Astrocyte (in vitro differentiated cells and primary cell): ENCODE data around the gene AK5. TPM values are rescaled to one million over a fixed set of nuclear protein-coding genes. Genes with fewer than 3 reads are reported as not detected.

Experiments used
- DNase-seq: peaks from one replicate; pipeline ENCODE4 v3.0.0-alpha.2; 2010; ENCODE audit warnings: low read depth
- FAIRE-seq: peaks from 2 replicates; lab custom pipeline; 2011; peaks lifted over from hg19 to GRCh38; lab: Jason Lieb, UNC
- H2AFZ ChIP-seq: 2 replicates; pipeline ENCODE4 v1.6.0; 2012; ENCODE audit warnings: low read depth, low read length, inconsistent platforms
- H3K27ac ChIP-seq: 2 replicates; pipeline ENCODE4 v1.5.1; 2011; ENCODE audit warnings: low read depth, low read length, inconsistent platforms
- H3K27me3 ChIP-seq: 2 replicates; pipeline ENCODE4 v1.6.0; 2011; ENCODE audit warnings: low read length, inconsistent platforms; ENCODE audit not compliant: insufficient read depth
- H3K36me3 ChIP-seq: 2 replicates; pipeline ENCODE4 v1.5.1; 2011; ENCODE audit warnings: low read length, inconsistent platforms; ENCODE audit not compliant: insufficient read depth
- H3K4me1 ChIP-seq: 2 replicates; pipeline ENCODE4 v1.5.1; 2011; ENCODE audit warnings: low read length, inconsistent platforms; ENCODE audit not compliant: insufficient read depth
- H3K4me2 ChIP-seq: 2 replicates; pipeline ENCODE4 v1.6.0; 2012; ENCODE audit warnings: low read length, inconsistent platforms
- H3K4me3 ChIP-seq: 2 replicates; pipeline ENCODE4 v1.5.1; 2011; ENCODE audit warnings: low read depth, mild to moderate bottlenecking, low read length, inconsistent platforms; ENCODE audit not compliant: insufficient read depth
- H3K79me2 ChIP-seq: 2 replicates; pipeline ENCODE4 v1.6.0; 2012; ENCODE audit warnings: mild to moderate bottlenecking, low read length, inconsistent platforms; ENCODE audit not compliant: insufficient read depth
- H3K9ac ChIP-seq: 2 replicates; pipeline ENCODE4 v1.6.0; 2012; ENCODE audit warnings: mild to moderate bottlenecking, low read length, inconsistent platforms
- H3K9me3 ChIP-seq: 2 replicates; pipeline ENCODE4 v1.5.1; 2012; ENCODE audit warnings: low read depth, mild to moderate bottlenecking, low read length, inconsistent platforms; ENCODE audit not compliant: insufficient read depth
- H4K20me1 ChIP-seq: 2 replicates; pipeline ENCODE4 v1.6.0; 2012; ENCODE audit warnings: low read length, inconsistent platforms; ENCODE audit not compliant: insufficient read depth
- H3K27ac Mint-ChIP-seq: one replicate; pipeline ENCODE4 v1.8.0; 2021; ENCODE audit warnings: mild to moderate bottlenecking, mixed read lengths; ENCODE audit not compliant: unreplicated experiment
- H3K27me3 Mint-ChIP-seq: one replicate; pipeline ENCODE4 v1.8.0; 2021; ENCODE audit warnings: low read depth, mixed read lengths; ENCODE audit not compliant: unreplicated experiment
- H3K36me3 Mint-ChIP-seq: one replicate; pipeline ENCODE4 v1.8.0; 2021; ENCODE audit warnings: low read depth, mixed read lengths; ENCODE audit not compliant: unreplicated experiment
- H3K4me1 Mint-ChIP-seq: one replicate; pipeline ENCODE4 v1.8.0; 2021; ENCODE audit warnings: low read depth, mixed read lengths; ENCODE audit not compliant: unreplicated experiment
- H3K4me3 Mint-ChIP-seq: one replicate; pipeline ENCODE4 v1.8.0; 2021; ENCODE audit warnings: mild to moderate bottlenecking, moderate library complexity, mixed read lengths; ENCODE audit not compliant: unreplicated experiment
- H3K9me3 Mint-ChIP-seq: one replicate; pipeline ENCODE4 v1.8.0; 2021; ENCODE audit warnings: mild to moderate bottlenecking, mixed read lengths; ENCODE audit not compliant: unreplicated experiment
- CTCF ChIP-seq: IDR thresholded peaks from 2 replicates; pipeline ENCODE4 v1.5.1; 2011; ENCODE audit warnings: low read depth, mild to moderate bottlenecking, inconsistent platforms, low read length, moderate library complexity; ENCODE audit not compliant: insufficient read depth
- EZH2 ChIP-seq: IDR thresholded peaks from 2 replicates; pipeline ENCODE4 v1.6.1; 2012; ENCODE audit warnings: mild to moderate bottlenecking, low read length, inconsistent platforms; ENCODE audit not compliant: insufficient read depth
- total RNA-seq: library from RNA; stranded (reverse); gene quantifications from 2 replicates; pipeline ENCODE4 v1.2.1, GENCODE V29; 2021

Gene AK5
- total RNA-seq, 1 donor from 2014 or later: 4.4 TPM

DNA sequence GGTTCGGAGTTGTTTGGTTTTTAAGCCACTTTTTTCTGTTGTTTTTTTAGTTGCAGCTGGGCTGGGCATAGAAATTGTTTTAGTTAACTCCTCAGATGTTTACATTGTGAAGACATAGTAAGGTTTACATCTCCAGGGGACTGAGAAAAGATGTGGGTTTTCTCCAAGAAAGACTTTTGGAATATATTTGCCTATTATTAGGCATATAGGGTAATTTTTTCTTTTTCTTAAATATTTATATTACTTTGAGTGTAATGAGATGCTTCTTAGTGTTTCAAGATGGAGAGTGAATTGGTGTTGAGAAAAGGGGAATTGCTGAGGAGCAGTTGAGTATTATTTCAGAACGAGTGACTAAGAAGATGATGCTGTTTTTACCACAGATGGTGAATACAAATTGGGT, 36.0 kb upstream of the AK5 start:
- H3K9me3 ChIP-seq: no peaks in the 10 kb centered on the region
- Mint-ChIP-seq H3K36me3 (peaks cover 3% of the 10 kb centered on the region), H3K4me1 (no peaks in the 10 kb centered on the region), H3K27me3 (no peaks in the 10 kb centered on the region), H3K9me3 (peaks cover 7% of the 10 kb centered on the region), H3K4me3 (no peak overlapping the region), H3K27ac (no peak overlapping the region)
- no peak for FAIRE-seq
- no peak overlapping the region for H3K4me3 ChIP-seq
- no peak overlapping the region for H3K9ac ChIP-seq
- no peaks in the 10 kb centered on the region for H3K79me2 ChIP-seq
- H3K4me2 ChIP-seq: no peak overlapping the region
- H2AFZ ChIP-seq: no peak overlapping the region
- H3K27me3 ChIP-seq: no peaks in the 10 kb centered on the region
- no peaks in the 10 kb centered on the region for H3K4me1 ChIP-seq
- no peak for TF ChIP-seq EZH2
- TF ChIP-seq CTCF: no peak
- no peak overlapping the region for H3K27ac ChIP-seq
- H3K36me3 ChIP-seq: no peaks in the 10 kb centered on the region
- DNase-seq: no peak
- no peaks in the 10 kb centered on the region for H4K20me1 ChIP-seq

DNA sequence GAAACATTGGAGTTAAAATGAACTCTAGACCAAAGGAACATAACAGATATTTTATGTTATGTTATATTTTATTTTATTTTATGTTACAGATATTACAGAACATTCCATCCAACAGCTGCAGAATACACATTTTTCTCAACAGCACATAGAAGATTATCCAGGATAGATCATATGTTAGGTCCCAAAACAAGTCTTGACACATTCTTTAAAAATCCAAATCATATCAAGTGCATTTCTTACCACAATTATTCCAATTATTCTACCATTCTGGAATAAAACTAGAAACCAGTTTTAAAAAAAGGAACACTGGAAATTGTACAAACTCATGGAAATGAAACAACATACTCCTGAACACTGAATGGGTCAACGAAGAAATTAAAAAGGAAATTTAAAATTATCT, 31.7 kb upstream of the AK5 start:
- Mint-ChIP-seq H3K27ac (no peak overlapping the region), H3K36me3 (peaks cover 3% of the 10 kb centered on the region), H3K9me3 (peaks cover 12% of the 10 kb centered on the region), H3K4me3 (no peak overlapping the region), H3K27me3 (no peaks in the 10 kb centered on the region), H3K4me1 (no peaks in the 10 kb centered on the region)
- Histone ChIP-seq H3K4me3 (no peak overlapping the region), H2AFZ (no peak overlapping the region), H3K9me3 (peaks cover 3% of the 10 kb centered on the region), H3K27ac (no peak overlapping the region), H3K36me3 (no peaks in the 10 kb centered on the region), H3K4me1 (no peaks in the 10 kb centered on the region), H3K27me3 (no peaks in the 10 kb centered on the region), H3K79me2 (no peaks in the 10 kb centered on the region), H3K9ac (no peak overlapping the region), H4K20me1 (no peaks in the 10 kb centered on the region), H3K4me2 (no peak overlapping the region)
- DNase-seq: no peak
- TF ChIP-seq CTCF (no peak), EZH2 (no peak)
- no peak for FAIRE-seq

GRCh38 chr1:77253211-77253610, 28.6 kb upstream of the AK5 start:
- Mint-ChIP-seq H3K4me1 (no peaks in the 10 kb centered on the region), H3K9me3 (peaks cover 16% of the 10 kb centered on the region), H3K4me3 (no peak overlapping the region), H3K27me3 (no peaks in the 10 kb centered on the region), H3K27ac (no peak overlapping the region), H3K36me3 (peaks cover 3% of the 10 kb centered on the region)
- Histone ChIP-seq H3K4me1 (no peaks in the 10 kb centered on the region), H3K79me2 (no peaks in the 10 kb centered on the region), H3K4me3 (no peak overlapping the region), H4K20me1 (no peaks in the 10 kb centered on the region), H3K4me2 (no peak overlapping the region), H3K9ac (no peak overlapping the region), H3K9me3 (peaks cover 3% of the 10 kb centered on the region), H2AFZ (no peak overlapping the region), H3K36me3 (no peaks in the 10 kb centered on the region), H3K27ac (no peak overlapping the region), H3K27me3 (no peaks in the 10 kb centered on the region)
- no peak for DNase-seq
- no peak for TF ChIP-seq EZH2
- no peak for TF ChIP-seq CTCF
- no peak for FAIRE-seq
